HepG2 (cell line): ENCODE measurements around the gene PFN1. TPM values are rescaled to one million over a fixed set of nuclear protein-coding genes. Genes with fewer than 3 reads are reported as not detected.
A peak's percentile ranks its signal among the peaks of the same experiment; 100 is the strongest.

Experiments used
- DNMT1 ChIP-seq: sonication (generic); formaldehyde crosslinking; IDR thresholded peaks from 2 replicates; pipeline ENCODE4 v1.5.1; 2020; ENCODE audit warnings: mild to moderate bottlenecking, missing genetic modification reagents
- ELF3 ChIP-seq: IDR thresholded peaks from 2 replicates; pipeline ENCODE4 v1.6.1; 2016; ENCODE audit warnings: missing genetic modification reagents, missing compliant biosample characterization
- FLYWCH1 ChIP-seq: sonication (generic); formaldehyde crosslinking; IDR thresholded peaks from 2 replicates; pipeline ENCODE4 v1.8.1; 2023; ENCODE audit warnings: mild to moderate bottlenecking, missing genetic modification reagents
- GLI4 ChIP-seq: sonication (generic); formaldehyde crosslinking; IDR thresholded peaks from 2 replicates; pipeline ENCODE4 v1.5.1; 2020; ENCODE audit warnings: missing genetic modification reagents, mild to moderate bottlenecking, moderate library complexity, borderline replicate concordance
- HDAC6 ChIP-seq: fragments of 200-600 bp; sonication (generic); IDR thresholded peaks from 2 replicates; pipeline ENCODE4 v1.7.0; 2017; ENCODE audit warnings: mild to moderate bottlenecking, antibody characterized with exemption, low read length, low read depth
- JUNB ChIP-seq: sonication (generic); formaldehyde crosslinking; IDR thresholded peaks from 2 replicates; pipeline ENCODE4 v1.8.0; 2022; ENCODE audit warnings: missing genetic modification reagents, mild to moderate bottlenecking, borderline replicate concordance
- KDM5B ChIP-seq: sonication (generic); formaldehyde crosslinking; IDR thresholded peaks from 2 replicates; pipeline ENCODE4 v1.4.0; 2020; ENCODE audit warnings: missing genetic modification reagents, mild to moderate bottlenecking, borderline replicate concordance
- KLF16 ChIP-seq, 2 experiments: sonication (generic) in 1 of 2; formaldehyde crosslinking in 1 of 2; IDR thresholded peaks; 2 replicates each; pipeline versions ENCODE4 v1.6.1 to v1.8.0; 2016 to 2023; ENCODE audit warnings: missing genetic modification reagents in 2 of 2, missing compliant biosample characterization in 1 of 2
- MXI1 ChIP-seq: IDR thresholded peaks from 3 replicates; pipeline ENCODE4 v1.6.1; 2012; ENCODE audit warnings: low read depth, low read length, inconsistent platforms, borderline replicate concordance
- NFATC3 ChIP-seq: sonication (generic); formaldehyde crosslinking; IDR thresholded peaks from 2 replicates; pipeline ENCODE4 v1.5.1; 2020; ENCODE audit warnings: mild to moderate bottlenecking, missing genetic modification reagents
- NR1H2 ChIP-seq: sonication (generic); formaldehyde crosslinking; IDR thresholded peaks from 2 replicates; pipeline ENCODE4 v1.8.1; 2022; ENCODE audit warnings: low read depth, missing genetic modification reagents, borderline replicate concordance
- PCBP2 ChIP-seq: fragments of 200-400 bp; formaldehyde crosslinking; optimal IDR thresholded peaks from 2 replicates; pipeline ENCODE3; 2018; ENCODE audit warnings: low read length, low read depth; ENCODE audit not compliant: poor library complexity, severe bottlenecking
- PITX1 ChIP-seq: sonication (generic); formaldehyde crosslinking; IDR thresholded peaks from 2 replicates; pipeline ENCODE4 v1.5.1; 2020; ENCODE audit warnings: mild to moderate bottlenecking, missing genetic modification reagents
- SP140L ChIP-seq: sonication (generic); formaldehyde crosslinking; IDR thresholded peaks from 2 replicates; pipeline ENCODE4 v1.4.0; 2020; ENCODE audit warnings: missing genetic modification reagents, borderline replicate concordance
- SP2 ChIP-seq: sonication (generic); formaldehyde crosslinking; IDR thresholded peaks from 2 replicates; pipeline ENCODE4 v1.5.1; 2020; ENCODE audit warnings: mild to moderate bottlenecking, missing genetic modification reagents
- TSC22D2 ChIP-seq: sonication (generic); formaldehyde crosslinking; IDR thresholded peaks from 2 replicates; pipeline ENCODE4 v1.5.1; 2020; ENCODE audit warnings: missing genetic modification reagents, mild to moderate bottlenecking, borderline replicate concordance
- ZBTB38 ChIP-seq: sonication (generic); formaldehyde crosslinking; IDR thresholded peaks from 2 replicates; pipeline ENCODE4 v1.5.1; 2020; ENCODE audit warnings: mild to moderate bottlenecking, missing genetic modification reagents
- ZNF276 ChIP-seq: sonication (generic); formaldehyde crosslinking; IDR thresholded peaks from 2 replicates; pipeline ENCODE4 v1.4.0; 2020; ENCODE audit warnings: mild to moderate bottlenecking, low read depth, missing genetic modification reagents
- ZNF292 ChIP-seq: sonication (generic); formaldehyde crosslinking; IDR thresholded peaks from 2 replicates; pipeline ENCODE4 v1.8.1; 2022; ENCODE audit warnings: mild to moderate bottlenecking, low read depth, missing genetic modification reagents, borderline replicate concordance
- ZNF382 ChIP-seq: sonication (generic); formaldehyde crosslinking; IDR thresholded peaks from 2 replicates; pipeline ENCODE4 v1.5.0; 2020; ENCODE audit warnings: missing genetic modification reagents, mild to moderate bottlenecking, borderline replicate concordance
- ZNF547 ChIP-seq: sonication (generic); formaldehyde crosslinking; IDR thresholded peaks from 2 replicates; pipeline ENCODE4 v1.5.1; 2020; ENCODE audit warnings: mild to moderate bottlenecking, missing genetic modification reagents
- ZNF776 ChIP-seq: sonication (generic); formaldehyde crosslinking; IDR thresholded peaks from 2 replicates; pipeline ENCODE4 v1.4.0; 2020; ENCODE audit warnings: mild to moderate bottlenecking, missing genetic modification reagents
- ZSCAN22 ChIP-seq: sonication (generic); formaldehyde crosslinking; IDR thresholded peaks from 2 replicates; pipeline ENCODE4 v1.4.0; 2020; ENCODE audit warnings: mild to moderate bottlenecking, missing genetic modification reagents
- polyA plus RNA-seq, 8 experiments: library from polyadenylated mRNA; depleted of rRNA in 3 of 8; stranded (reverse) in 7 of 8; unstranded in 1 of 8; fragments of >200 nt; fragmentation: Illumina TruSeq in 4 of 8; extraction: Trizol in 4 of 8; gene quantifications; 2 replicates each; pipeline versions ENCODE4 v1.2.1 to v1.2.3, GENCODE V29; 2011 to 2016; ENCODE audit warnings: low read depth in 4 of 8, missing spikeins in 1 of 8, mixed read lengths in 1 of 8; ENCODE audit not compliant: insufficient read depth in 1 of 8
- total RNA-seq, 5 experiments: library from RNA; depleted of rRNA; stranded (reverse); fragments of >200 nt; fragmentation: Illumina TruSeq; extraction: Trizol; gene quantifications; 2 replicates each; pipeline ENCODE4 v1.2.3, GENCODE V29; 2016; ENCODE audit warnings: low read depth in 1 of 5
- TF ChIP-seq, protein P1 (sequence below): sonication (generic); formaldehyde crosslinking; IDR thresholded peaks from 2 replicates; pipeline ENCODE4 v1.4.0; 2020; ENCODE audit warnings: missing genetic modification reagents, low read depth, mild to moderate bottlenecking, borderline replicate concordance
- TF ChIP-seq, protein P2 (sequence below): sonication (generic); formaldehyde crosslinking; IDR thresholded peaks from 2 replicates; pipeline ENCODE4 v1.5.0; 2020; ENCODE audit warnings: mild to moderate bottlenecking, missing genetic modification reagents

Gene PFN1
- total and polyA plus RNA-seq, 2 of the 13 experiments (the other 11 are each of a cell fraction or from before 2014, with no cell fraction given): 494 to 613 TPM

DNA sequence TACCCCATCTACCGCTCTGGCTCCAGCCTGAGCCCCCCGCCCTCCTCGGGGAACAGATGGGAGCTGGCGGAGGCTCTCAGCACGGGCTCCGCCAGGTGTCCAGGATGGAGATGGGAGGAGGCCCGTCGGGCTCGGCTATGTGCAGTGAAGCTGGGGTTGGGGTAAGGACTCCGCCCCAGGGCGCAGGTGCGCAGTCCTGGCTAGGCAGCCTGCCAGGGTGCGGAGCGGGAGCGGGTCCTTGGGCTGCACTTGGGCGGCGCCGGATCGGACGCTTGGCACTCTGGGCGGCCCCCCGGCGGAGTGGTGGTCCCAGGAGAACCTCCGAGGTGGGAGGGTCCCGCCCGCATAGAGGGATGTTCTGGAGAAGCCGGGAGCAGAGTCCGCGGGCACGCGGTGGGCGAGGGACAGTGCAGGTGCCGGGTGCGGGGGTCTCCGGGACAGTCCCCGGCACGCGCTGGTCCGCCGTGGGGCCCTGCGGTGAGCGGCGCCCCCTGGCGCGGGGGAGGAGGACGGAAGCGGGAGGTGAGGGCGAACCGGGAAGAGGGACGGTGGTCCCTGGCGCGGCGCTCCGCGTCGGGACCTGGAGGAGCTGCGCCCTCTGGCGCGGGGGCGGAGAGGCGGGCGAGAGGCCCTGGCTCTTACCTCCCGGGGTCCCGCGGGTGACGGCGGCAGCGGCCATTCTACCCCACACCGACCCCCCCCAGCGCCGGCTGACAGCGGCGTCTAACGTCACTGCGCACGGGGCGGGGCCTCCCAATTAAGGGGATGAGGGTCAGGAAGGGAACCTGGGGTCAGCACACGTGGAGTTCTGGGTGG, 38.8 kb upstream of the PFN1 start, which contains the start of gene CAMTA2 (continued):
- TF ChIP-seq HDAC6 (no peak), MXI1 (peak; percentile 26; the same call in 1 of the 3 replicates), ZSCAN22 (CRISPR knock-in tag) (no peak), ZNF382 (CRISPR knock-in tag) (no peak), ZNF547 (CRISPR knock-in tag) (peak; percentile 93), JUNB (CRISPR knock-in tag) (no peak), SP2 (CRISPR knock-in tag) (peak; percentile 57), FLYWCH1 (CRISPR knock-in tag) (0 out of 2 replicates have a peak, but pooled peaks have one; percentile 78), PCBP2 (no peak), ELF3 (CRISPR knock-in tag) (peak; percentile 79), ZNF276 (CRISPR knock-in tag) (no peak), NR1H2 (no peak), NFATC3 (no peak), GLI4 (no peak), ZBTB38 (CRISPR knock-in tag) (peak; percentile 43; the same call in 1 of the 2 replicates), PITX1 (0 out of 2 replicates have a peak, but pooled peaks have one; percentile 12), SP140L (no peak), TSC22D2 (CRISPR knock-in tag) (no peak; the same call in 1 of the 2 replicates), ZNF292 (CRISPR knock-in tag) (0 out of 2 replicates have a peak, but pooled peaks have one; percentile 22), KLF16 (CRISPR knock-in tag; IDR thresholded peaks at IDR 0.05) (peak in 1 of 2 experiments; percentile 71; a peak in 1 of 4 replicates), KDM5B (CRISPR knock-in tag) (peak; percentile 60; the same call in 1 of the 2 replicates), ZNF776 (CRISPR knock-in tag) (no peak), DNMT1 (CRISPR knock-in tag) (no peak)
- TF ChIP-seq, protein P1, sequence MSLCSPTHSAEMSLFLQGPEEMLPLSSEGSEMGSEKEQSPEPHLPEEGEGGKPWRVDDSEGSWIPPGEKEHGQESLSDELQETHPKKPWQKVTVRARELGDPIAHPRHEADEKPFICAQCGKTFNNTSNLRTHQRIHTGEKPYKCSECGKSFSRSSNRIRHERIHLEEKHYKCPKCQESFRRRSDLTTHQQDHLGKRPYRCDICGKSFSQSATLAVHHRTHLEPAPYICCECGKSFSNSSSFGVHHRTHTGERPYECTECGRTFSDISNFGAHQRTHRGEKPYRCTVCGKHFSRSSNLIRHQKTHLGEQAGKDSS (CRISPR knock-in tag): no peak; the same call in 1 of the 2 replicates
- TF ChIP-seq, protein P2, sequence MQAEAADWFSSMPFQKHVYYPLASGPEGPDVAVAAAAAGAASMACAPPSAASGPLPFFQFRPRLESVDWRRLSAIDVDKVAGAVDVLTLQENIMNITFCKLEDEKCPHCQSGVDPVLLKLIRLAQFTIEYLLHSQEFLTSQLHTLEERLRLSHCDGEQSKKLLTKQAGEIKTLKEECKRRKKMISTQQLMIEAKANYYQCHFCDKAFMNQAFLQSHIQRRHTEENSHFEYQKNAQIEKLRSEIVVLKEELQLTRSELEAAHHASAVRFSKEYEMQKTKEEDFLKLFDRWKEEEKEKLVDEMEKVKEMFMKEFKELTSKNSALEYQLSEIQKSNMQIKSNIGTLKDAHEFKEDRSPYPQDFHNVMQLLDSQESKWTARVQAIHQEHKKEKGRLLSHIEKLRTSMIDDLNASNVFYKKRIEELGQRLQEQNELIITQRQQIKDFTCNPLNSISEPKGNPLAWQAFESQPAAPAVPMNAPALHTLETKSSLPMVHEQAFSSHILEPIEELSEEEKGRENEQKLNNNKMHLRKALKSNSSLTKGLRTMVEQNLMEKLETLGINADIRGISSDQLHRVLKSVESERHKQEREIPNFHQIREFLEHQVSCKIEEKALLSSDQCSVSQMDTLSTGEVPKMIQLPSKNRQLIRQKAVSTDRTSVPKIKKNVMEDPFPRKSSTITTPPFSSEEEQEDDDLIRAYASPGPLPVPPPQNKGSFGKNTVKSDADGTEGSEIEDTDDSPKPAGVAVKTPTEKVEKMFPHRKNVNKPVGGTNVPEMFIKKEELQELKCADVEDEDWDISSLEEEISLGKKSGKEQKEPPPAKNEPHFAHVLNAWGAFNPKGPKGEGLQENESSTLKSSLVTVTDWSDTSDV (CRISPR knock-in tag): no peak
